Measurements from ENCODE around the gene CD2. TPM values are rescaled to one million over a fixed set of nuclear protein-coding genes. Genes with fewer than 3 reads are reported as not detected.

Gene CD2
- total RNA-seq, 1 donor from 2014 or later = not detected

- Mint-ChIP-seq H3K27ac (ENCODE audit: unreplicated experiment) (no peak overlapping the region), H3K27me3 (ENCODE audit: unreplicated experiment) (no peaks in the 10 kb centered on the region), H3K4me3 (ENCODE audit: unreplicated experiment) (no peak overlapping the region), H3K4me1 (ENCODE audit: low read depth, unreplicated experiment) (no peaks in the 10 kb centered on the region), H3K36me3 (ENCODE audit: unreplicated experiment) (no peaks in the 10 kb centered on the region), H3K9me3 (ENCODE audit: unreplicated experiment) (peaks cover 2% of the 10 kb centered on the region)
- no peak for DNase-seq
- TF ChIP-seq, protein P1, sequence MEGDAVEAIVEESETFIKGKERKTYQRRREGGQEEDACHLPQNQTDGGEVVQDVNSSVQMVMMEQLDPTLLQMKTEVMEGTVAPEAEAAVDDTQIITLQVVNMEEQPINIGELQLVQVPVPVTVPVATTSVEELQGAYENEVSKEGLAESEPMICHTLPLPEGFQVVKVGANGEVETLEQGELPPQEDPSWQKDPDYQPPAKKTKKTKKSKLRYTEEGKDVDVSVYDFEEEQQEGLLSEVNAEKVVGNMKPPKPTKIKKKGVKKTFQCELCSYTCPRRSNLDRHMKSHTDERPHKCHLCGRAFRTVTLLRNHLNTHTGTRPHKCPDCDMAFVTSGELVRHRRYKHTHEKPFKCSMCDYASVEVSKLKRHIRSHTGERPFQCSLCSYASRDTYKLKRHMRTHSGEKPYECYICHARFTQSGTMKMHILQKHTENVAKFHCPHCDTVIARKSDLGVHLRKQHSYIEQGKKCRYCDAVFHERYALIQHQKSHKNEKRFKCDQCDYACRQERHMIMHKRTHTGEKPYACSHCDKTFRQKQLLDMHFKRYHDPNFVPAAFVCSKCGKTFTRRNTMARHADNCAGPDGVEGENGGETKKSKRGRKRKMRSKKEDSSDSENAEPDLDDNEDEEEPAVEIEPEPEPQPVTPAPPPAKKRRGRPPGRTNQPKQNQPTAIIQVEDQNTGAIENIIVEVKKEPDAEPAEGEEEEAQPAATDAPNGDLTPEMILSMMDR (IDR thresholded peaks at IDR 0.05; ENCODE audit: partially characterized antibody, unreplicated experiment) = no peak
Observed at GRCh38 chr1:116795482-116795829, 41.2 kb downstream of the CD2 start.

GRCh38 chr1:116804736-116805135 is 50.5 kb downstream of the CD2 start:
- no peak for DNase-seq
- TF ChIP-seq, protein P1 (IDR thresholded peaks at IDR 0.05; ENCODE audit: partially characterized antibody, unreplicated experiment) = no peak
- Mint-ChIP-seq H3K27me3 (ENCODE audit: unreplicated experiment) (no peaks in the 10 kb centered on the region), H3K4me3 (ENCODE audit: unreplicated experiment) (no peak overlapping the region), H3K36me3 (ENCODE audit: unreplicated experiment) (no peaks in the 10 kb centered on the region), H3K27ac (ENCODE audit: unreplicated experiment) (no peak overlapping the region), H3K4me1 (ENCODE audit: low read depth, unreplicated experiment) (no peaks in the 10 kb centered on the region), H3K9me3 (ENCODE audit: unreplicated experiment) (peaks cover 5% of the 10 kb centered on the region)

DNA sequence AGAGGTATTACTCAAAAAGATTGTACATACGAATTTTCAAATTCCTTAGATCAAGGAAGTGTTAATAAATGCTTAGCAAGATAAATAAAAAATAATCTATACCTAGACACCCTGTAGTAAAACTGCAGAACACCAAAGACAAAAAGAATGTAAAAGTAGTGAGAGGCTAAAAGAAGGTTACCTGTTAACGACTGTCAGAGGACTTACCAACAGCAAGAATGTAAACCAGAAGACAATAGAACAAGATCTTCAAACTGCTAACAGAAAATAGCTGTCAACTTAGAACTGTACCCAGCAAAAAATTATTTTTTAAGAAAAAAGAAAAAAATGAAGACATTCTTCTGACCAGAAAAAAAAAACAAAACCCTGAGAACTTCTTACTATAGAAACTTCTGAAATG is 51.2 kb downstream of the CD2 start:
- H3K36me3 Mint-ChIP-seq (ENCODE audit: unreplicated experiment) = no peaks in the 10 kb centered on the region
- H3K4me3 Mint-ChIP-seq (ENCODE audit: unreplicated experiment) = no peak overlapping the region
- TF ChIP-seq, protein P1 (IDR thresholded peaks at IDR 0.05; ENCODE audit: partially characterized antibody, unreplicated experiment) = no peak
- H3K4me1 Mint-ChIP-seq (ENCODE audit: low read depth, unreplicated experiment) = no peaks in the 10 kb centered on the region
- no peaks in the 10 kb centered on the region for H3K27me3 Mint-ChIP-seq (ENCODE audit: unreplicated experiment)
- peaks cover 3% of the 10 kb centered on the region for H3K9me3 Mint-ChIP-seq (ENCODE audit: unreplicated experiment)
- DNase-seq = no peak
- no peak overlapping the region for H3K27ac Mint-ChIP-seq (ENCODE audit: unreplicated experiment)

DNA sequence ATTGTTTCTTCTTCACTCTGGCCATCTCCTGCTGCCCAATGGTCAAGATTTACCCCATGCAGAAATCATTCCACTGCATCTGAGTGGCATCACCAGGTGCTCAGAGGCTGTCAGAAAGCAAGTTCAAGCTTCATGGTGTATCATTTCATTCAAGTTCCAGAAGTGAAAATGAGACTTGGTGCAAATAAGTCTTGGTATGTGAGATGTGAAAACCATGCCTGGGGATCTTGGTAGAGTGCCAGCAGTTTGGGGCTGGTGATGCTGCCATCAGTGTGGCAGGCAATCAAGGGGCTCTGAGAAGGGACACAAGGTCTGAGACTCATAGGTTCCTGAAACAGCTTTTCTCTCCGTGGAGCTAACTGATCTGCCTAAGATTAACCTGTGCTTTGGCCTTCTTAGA is 52.0 kb downstream of the CD2 start:
- Mint-ChIP-seq H3K4me1 (ENCODE audit: low read depth, unreplicated experiment) (no peaks in the 10 kb centered on the region), H3K4me3 (ENCODE audit: unreplicated experiment) (no peak overlapping the region), H3K36me3 (ENCODE audit: unreplicated experiment) (no peaks in the 10 kb centered on the region), H3K9me3 (ENCODE audit: unreplicated experiment) (no peaks in the 10 kb centered on the region), H3K27me3 (ENCODE audit: unreplicated experiment) (no peaks in the 10 kb centered on the region), H3K27ac (ENCODE audit: unreplicated experiment) (no peak overlapping the region)
- DNase-seq = no peak
- TF ChIP-seq, protein P1 (IDR thresholded peaks at IDR 0.05; ENCODE audit: partially characterized antibody, unreplicated experiment) = no peak

DNA sequence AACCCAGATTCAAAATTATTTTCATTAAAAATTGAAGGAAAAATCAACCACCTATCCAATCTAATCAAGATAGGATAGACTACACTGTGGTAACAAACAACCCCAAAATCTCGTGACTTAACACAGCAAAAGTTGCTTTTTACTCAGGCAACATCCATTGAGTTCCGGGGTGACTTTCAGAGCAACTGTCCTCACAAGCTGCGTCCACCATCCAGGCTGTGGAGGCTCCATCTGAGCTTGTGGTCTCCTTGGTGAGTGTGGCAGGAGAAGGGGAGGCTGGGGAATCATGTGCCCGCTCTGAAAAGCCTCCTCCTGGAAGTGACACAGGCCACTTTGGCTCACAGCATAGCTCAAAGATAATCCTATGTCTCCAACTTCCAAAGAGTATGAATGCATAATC is 52.4 kb downstream of the CD2 start:
- Mint-ChIP-seq H3K27me3 (ENCODE audit: unreplicated experiment) (no peaks in the 10 kb centered on the region), H3K27ac (ENCODE audit: unreplicated experiment) (no peak overlapping the region), H3K36me3 (ENCODE audit: unreplicated experiment) (no peaks in the 10 kb centered on the region), H3K4me1 (ENCODE audit: low read depth, unreplicated experiment) (no peaks in the 10 kb centered on the region), H3K9me3 (ENCODE audit: unreplicated experiment) (no peaks in the 10 kb centered on the region), H3K4me3 (ENCODE audit: unreplicated experiment) (no peak overlapping the region)
- TF ChIP-seq, protein P1 (IDR thresholded peaks at IDR 0.05; ENCODE audit: partially characterized antibody, unreplicated experiment) = no peak
- DNase-seq = no peak
